Liver (tissue), 9 donors: ENCODE results near the gene EN2. TPM values are rescaled to one million over a fixed set of nuclear protein-coding genes. Genes with fewer than 3 reads are reported as not detected.

Experiments
- DNase-seq: peaks from one replicate; pipeline ENCODE4 v3.0.0-alpha.2; 2017; ENCODE audit warnings: low spot score
- H3K27ac ChIP-seq, 2 donors: one replicate each; pipeline ENCODE4 v1.7.0; 2013; ENCODE audit warnings: inconsistent platforms in 2 of 2, low read length in 2 of 2, control low read depth in 1 of 2, low read depth in 1 of 2, mild to moderate bottlenecking in 1 of 2
- H3K27me3 ChIP-seq, 4 donors: one replicate each; pipeline versions ENCODE4 v1.6.1 to v1.7.0; 2013; ENCODE audit warnings: low read length in 3 of 4, inconsistent platforms in 1 of 4, mild to moderate bottlenecking in 1 of 4, moderate library complexity in 1 of 4; ENCODE audit not compliant: control insufficient read depth in 4 of 4, insufficient read depth in 4 of 4
- H3K36me3 ChIP-seq, 4 donors: one replicate each; pipeline versions ENCODE4 v1.6.1 to v1.7.0; 2013; ENCODE audit warnings: low read length in 3 of 4, mild to moderate bottlenecking in 3 of 4, low read depth in 1 of 4, moderate library complexity in 1 of 4; ENCODE audit not compliant: control insufficient read depth in 4 of 4, insufficient read depth in 3 of 4
- H3K4me1 ChIP-seq, 4 donors: one replicate each; pipeline versions ENCODE4 v1.6.1 to v1.7.0; 2013; ENCODE audit warnings: low read length in 3 of 4, mild to moderate bottlenecking in 3 of 4, moderate library complexity in 1 of 4; ENCODE audit not compliant: control insufficient read depth in 4 of 4, insufficient read depth in 4 of 4
- H3K4me3 ChIP-seq, 3 donors: one replicate each; pipeline versions ENCODE4 v1.6.1 to v1.7.0; 2013; ENCODE audit warnings: low read length in 3 of 3, control low read depth in 1 of 3, low read depth in 1 of 3, mild to moderate bottlenecking in 1 of 3
- H3K9ac ChIP-seq, 2 donors: one replicate each; pipeline ENCODE4 v1.7.0; 2013; ENCODE audit warnings: low read length in 2 of 2, mild to moderate bottlenecking in 2 of 2, moderate library complexity in 2 of 2, control low read depth in 1 of 2, low read depth in 1 of 2
- H3K9me3 ChIP-seq, 4 donors: one replicate each; pipeline versions ENCODE4 v1.6.1 to v1.7.0; 2013; ENCODE audit warnings: low read length in 3 of 4; ENCODE audit not compliant: control insufficient read depth in 4 of 4
- ATF3 ChIP-seq: IDR thresholded peaks from 2 replicates; pipeline ENCODE4 v1.6.1; 2016; ENCODE audit warnings: antibody characterized with exemption
- CTCF ChIP-seq: fragments of 150-350 bp; IDR thresholded peaks from 2 replicates; pipeline ENCODE4 v1.5.1; 2017; ENCODE audit warnings: improper control_type of control experiment, low read depth, low read length; ENCODE audit not compliant: missing input control
- EGR1 ChIP-seq, 2 donors: IDR thresholded peaks; 2 replicates each; pipeline ENCODE4 v1.6.1; 2016 to 2018; ENCODE audit warnings: antibody characterized with exemption in 2 of 2, low read depth in 2 of 2
- FOXA1 ChIP-seq: IDR thresholded peaks from 2 replicates; pipeline ENCODE4 v1.6.1; 2016; ENCODE audit warnings: antibody characterized with exemption
- FOXA2 ChIP-seq: IDR thresholded peaks from 2 replicates; pipeline ENCODE4 v1.6.1; 2016; ENCODE audit warnings: antibody characterized with exemption
- GABPA ChIP-seq, 2 donors: IDR thresholded peaks in 1 of 2; conservative IDR thresholded peaks in 1 of 2; 2 replicates each; pipeline ENCODE4 v1.6.1; 2016; ENCODE audit warnings: antibody characterized with exemption in 2 of 2, mild to moderate bottlenecking in 1 of 2, moderate library complexity in 1 of 2
- HNF4A ChIP-seq, 2 donors: conservative IDR thresholded peaks; 2 replicates each; pipeline ENCODE4 v1.6.1; 2016; ENCODE audit warnings: antibody characterized with exemption in 2 of 2, mild to moderate bottlenecking in 2 of 2
- HNF4G ChIP-seq: IDR thresholded peaks from 2 replicates; pipeline ENCODE4 v1.6.1; 2016; ENCODE audit warnings: antibody characterized with exemption
- MAX ChIP-seq: IDR thresholded peaks from 2 replicates; pipeline ENCODE4 v1.6.1; 2016; ENCODE audit warnings: antibody characterized with exemption
- NR2F2 ChIP-seq: IDR thresholded peaks from 2 replicates; pipeline ENCODE4 v1.6.1; 2016; ENCODE audit warnings: antibody characterized with exemption
- RAD21 ChIP-seq, 2 donors: IDR thresholded peaks; 2 replicates each; pipeline ENCODE4 v1.6.1; 2016; ENCODE audit warnings: antibody characterized with exemption in 2 of 2, mild to moderate bottlenecking in 2 of 2
- REST ChIP-seq: IDR thresholded peaks from 2 replicates; pipeline ENCODE4 v1.6.1; 2016; ENCODE audit warnings: antibody characterized with exemption, mild to moderate bottlenecking
- RXRA ChIP-seq, 2 donors: IDR thresholded peaks; 2 replicates each; pipeline ENCODE4 v1.6.1; 2017 to 2018; ENCODE audit warnings: antibody characterized with exemption in 2 of 2, mild to moderate bottlenecking in 1 of 2
- SP1 ChIP-seq: IDR thresholded peaks from 2 replicates; pipeline ENCODE4 v1.6.1; 2018; ENCODE audit warnings: antibody characterized with exemption, mild to moderate bottlenecking
- TAF1 ChIP-seq: conservative IDR thresholded peaks from 2 replicates; pipeline ENCODE4 v1.6.1; 2016; ENCODE audit warnings: antibody characterized with exemption, mild to moderate bottlenecking
- YY1 ChIP-seq: IDR thresholded peaks from 2 replicates; pipeline ENCODE4 v1.6.1; 2016; ENCODE audit warnings: antibody characterized with exemption, mild to moderate bottlenecking
- ZBTB33 ChIP-seq: IDR thresholded peaks from 2 replicates; pipeline ENCODE4 v1.6.1; 2016; ENCODE audit warnings: antibody characterized with exemption
- WGBS: extraction: QIAGEN DNeasy Blood & Tissue Kit; methylation state at CpG from one replicate; pipeline ENCODE4 v1.1.7; 2013; 5-methylcytosine and 5-hydroxymethylcytosine counted together
- polyA plus RNA-seq, 2 donors: library from polyadenylated mRNA; stranded (reverse) in 1 of 2; unstranded in 1 of 2; fragments of 200-250 nt in 1 of 2; fragments of >200 nt in 1 of 2; fragmentation: Nextera tagmentation in 1 of 2; extraction: Ambion mirVana in 1 of 2; gene quantifications; one replicate each; pipeline versions ENCODE4 v1.2.1 to v1.2.3, GENCODE V29; 2013 to 2015
- total RNA-seq, 2 donors: library from RNA; depleted of rRNA; stranded (reverse); fragments of >200 nt; gene quantifications; one replicate each; pipeline ENCODE4 v1.2.3, GENCODE V29; 2014
- donor health status: healthy.
- donor health status: healthy.
- donor health status: healthy.
- donor health status: healthy.
- donor health status: healthy.

Gene EN2
- total and polyA plus RNA-seq, 4 donors: under 0.01 TPM; not detected in 3

GRCh38 chr7:155509725-155510551, 52.0 kb downstream of the EN2 start:
- DNase-seq: no peak
- H3K36me3 ChIP-seq: no peaks in the 10 kb centered on the region
- H3K27ac ChIP-seq: no peak overlapping the region
- H3K4me3 ChIP-seq: no peak overlapping the region
- peaks cover 0 to 7% (median 1%) of the 10 kb centered on the region in 4 donors for H3K9me3 ChIP-seq
- no peak overlapping the region for H3K9ac ChIP-seq
- H3K4me1 ChIP-seq: peaks cover 0 to 8% (median 3%) of the 10 kb centered on the region in 4 donors
- WGBS: 5% methylated on average over 68 of the region's 68 CpGs
- TF ChIP-seq FOXA2 (no peak), ATF3 (no peak), YY1 (no peak), ZBTB33 (no peak), HNF4G (no peak), RAD21 (IDR thresholded peaks at IDR 0.05) (no peak), MAX (no peak), REST (no peak), HNF4A (conservative IDR thresholded peaks at IDR 0.05) (no peak)
- H3K27me3 ChIP-seq: peaks cover 2 to 44% (median 27%) of the 10 kb centered on the region in 4 donors

- TF ChIP-seq GABPA (IDR thresholded peaks at IDR 0.05 in 1 of 2, conservative IDR thresholded peaks at IDR 0.05 in 1 of 2) (no peak), RXRA (IDR thresholded peaks at IDR 0.05) (no peak), FOXA1 (no peak), NR2F2 (no peak), HNF4A (conservative IDR thresholded peaks at IDR 0.05) (no peak), SP1 (no peak), EGR1 (IDR thresholded peaks at IDR 0.05; ENCODE audit: low read depth in 2 of 2) (no peak), FOXA2 (no peak), TAF1 (no peak), CTCF (no peak)
- Histone ChIP-seq H3K27me3 (peaks cover 2 to 39% (median 27%) of the 10 kb centered on the region in 4 donors), H3K36me3 (no peaks in the 10 kb centered on the region), H3K9me3 (peaks cover 0 to 7% (median 1%) of the 10 kb centered on the region in 4 donors), H3K27ac (no peak overlapping the region), H3K4me3 (no peak overlapping the region), H3K9ac (no peak overlapping the region), H3K4me1 (peaks cover 0 to 8% (median 3%) of the 10 kb centered on the region in 4 donors)
- no peak for DNase-seq
- 9% methylated on average over 6 of the region's 6 CpGs for WGBS
Measured at GRCh38 chr7:155510975-155511701, 53.2 kb downstream of the EN2 start.
